GM18499 (cell line): ENCODE results near the gene MDFIC.
"Not testable (repeated sequence)": the region's sequence is repeated elsewhere in the genome, so short reads cannot be mapped to it uniquely, and the experiment has no call there.

ENCODE experiments used
- ATAC-seq: cut with Tn5 transposase; IDR thresholded peaks from one replicate; pipeline ENCODE4 v1.9.1; 2021; ENCODE audit warnings: moderate number of reproducible peaks; ENCODE audit not compliant: insufficient read depth, unreplicated experiment

MDFIC gene, protein sequence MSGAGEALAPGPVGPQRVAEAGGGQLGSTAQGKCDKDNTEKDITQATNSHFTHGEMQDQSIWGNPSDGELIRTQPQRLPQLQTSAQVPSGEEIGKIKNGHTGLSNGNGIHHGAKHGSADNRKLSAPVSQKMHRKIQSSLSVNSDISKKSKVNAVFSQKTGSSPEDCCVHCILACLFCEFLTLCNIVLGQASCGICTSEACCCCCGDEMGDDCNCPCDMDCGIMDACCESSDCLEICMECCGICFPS

DNA sequence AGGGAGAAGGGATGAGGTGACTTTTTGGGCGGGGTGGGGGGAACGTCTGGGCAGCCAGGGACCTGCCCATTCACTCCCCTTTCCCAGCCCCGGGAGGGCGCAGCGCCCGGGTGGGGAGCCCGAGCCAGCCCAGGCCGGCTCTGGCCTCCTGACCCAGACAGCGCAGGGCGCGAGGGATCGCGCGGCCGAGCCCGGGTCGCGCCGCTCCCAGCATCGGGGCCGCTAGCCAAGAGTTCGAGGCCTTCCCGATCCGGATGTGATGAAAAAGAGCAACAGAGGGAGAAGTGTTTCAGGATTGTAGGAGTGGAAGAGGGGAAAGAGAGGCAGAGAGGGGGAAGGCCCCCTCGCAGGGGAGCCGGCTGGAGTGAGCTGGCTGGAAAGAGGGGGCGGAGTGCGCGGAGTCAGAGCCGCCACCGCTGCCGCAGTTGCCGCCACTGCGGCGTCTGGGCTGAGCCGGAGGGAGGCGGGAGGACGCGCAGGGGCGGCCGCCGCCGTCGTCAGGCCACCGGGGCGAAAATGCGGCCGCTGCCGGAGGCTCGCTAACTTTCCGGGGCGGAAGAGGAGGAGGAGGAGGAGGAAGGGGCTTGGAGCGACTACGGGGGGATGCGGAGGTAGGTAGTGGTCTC lies at the start of gene MDFIC:
TSS of gene MDFIC (plus strand) at position 69 of the 626 bp plus-strand sequence. CDS start 940 bp downstream, outside the sequence.
- no peak for ATAC-seq

DNA sequence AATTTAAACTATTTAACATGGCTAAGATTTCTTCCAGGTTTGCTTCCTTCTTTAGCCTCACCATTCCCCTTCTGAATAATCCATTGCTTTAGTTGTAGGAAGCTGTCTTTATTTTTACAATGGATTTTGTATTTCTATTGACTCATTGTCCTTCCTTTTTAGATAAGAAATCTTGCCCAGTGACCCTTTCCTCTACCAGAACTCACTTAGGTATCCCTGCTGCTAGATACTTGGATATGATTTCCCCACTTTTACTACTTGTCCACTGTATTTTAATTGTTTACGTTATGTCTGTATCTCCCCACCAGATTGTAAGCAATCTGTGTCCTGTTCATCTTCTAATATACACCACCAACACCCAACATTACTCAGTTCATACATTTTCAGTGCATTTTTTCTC lies 47.7 kb upstream of the MDFIC start:
- no peak for ATAC-seq

DNA sequence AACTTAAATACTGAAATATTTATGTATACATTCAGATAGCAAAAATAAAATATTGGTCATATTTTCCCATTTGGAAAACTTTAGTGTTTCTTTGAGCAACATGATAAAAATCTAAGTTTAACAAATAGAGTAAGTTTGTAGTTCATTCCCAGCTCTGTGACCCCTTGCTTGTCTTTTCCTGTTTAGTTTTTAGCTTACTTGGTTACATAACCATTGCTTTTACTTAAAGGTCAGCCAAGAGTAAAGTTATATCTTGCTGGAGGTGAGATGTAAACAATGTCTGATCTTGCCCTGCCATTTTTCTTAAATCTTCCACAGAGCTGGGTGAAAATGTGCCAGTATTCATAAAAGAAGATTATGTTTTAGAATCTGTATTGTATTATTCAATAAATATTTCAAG lies 46.7 kb upstream of the MDFIC start:
- no peak for ATAC-seq

DNA sequence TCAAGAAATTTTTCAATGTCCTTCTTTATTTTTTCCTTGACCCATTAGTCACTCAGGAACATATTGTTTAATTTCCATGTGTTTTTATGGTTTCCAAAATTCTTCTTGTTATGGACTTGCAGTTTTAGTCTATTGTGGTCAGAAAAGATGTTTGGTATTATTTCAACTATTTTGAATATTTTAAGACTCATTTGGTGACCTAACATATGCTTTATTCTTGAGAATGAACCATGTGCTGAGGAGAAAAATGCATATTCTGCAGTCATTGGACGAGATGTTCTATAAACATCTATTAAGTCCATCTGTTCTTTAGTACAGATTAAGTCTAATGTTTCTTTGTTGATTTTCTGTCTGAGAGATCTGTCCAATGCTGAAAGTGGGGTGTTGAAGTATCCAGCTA lies 42.3 kb upstream of the MDFIC start:
- no peak for ATAC-seq

DNA sequence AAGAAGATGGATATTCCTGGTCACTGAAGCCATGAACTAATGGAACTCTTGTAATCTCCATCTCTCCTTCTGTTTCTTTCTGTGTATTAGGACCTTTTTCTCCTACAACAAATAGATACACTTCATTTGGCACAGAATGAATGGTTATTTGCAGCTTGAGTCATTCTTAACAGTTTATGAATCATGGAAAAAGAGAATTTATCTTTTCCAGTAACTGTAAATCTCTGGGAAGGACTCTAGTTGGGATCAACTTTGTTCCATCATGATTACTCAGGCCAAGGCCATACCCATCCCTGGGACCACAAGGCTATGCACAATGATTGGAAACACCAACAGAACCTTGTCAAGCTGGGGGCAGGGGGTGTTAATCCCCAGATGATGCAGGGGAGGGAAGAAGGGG lies 36.1 kb upstream of the MDFIC start:
- no peak for ATAC-seq

DNA sequence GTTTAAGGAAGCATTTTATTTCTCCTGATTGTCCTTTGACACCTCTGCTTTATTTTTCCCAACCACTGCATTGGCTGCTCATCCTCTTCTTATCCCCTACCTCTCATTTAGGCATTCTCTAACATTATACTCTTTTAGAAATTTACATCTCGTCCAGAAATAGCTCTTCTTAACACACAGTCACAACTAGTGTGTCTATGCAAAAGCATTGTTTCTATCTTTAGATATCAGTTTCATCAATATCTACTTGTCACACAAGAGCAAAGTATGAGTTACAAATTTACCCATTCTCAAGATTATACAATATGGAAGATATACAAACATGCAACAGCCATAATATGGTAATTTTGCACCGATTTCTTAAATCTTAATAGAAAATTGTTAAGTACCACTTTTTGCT lies 35.7 kb upstream of the MDFIC start:
- ATAC-seq = no peak

DNA sequence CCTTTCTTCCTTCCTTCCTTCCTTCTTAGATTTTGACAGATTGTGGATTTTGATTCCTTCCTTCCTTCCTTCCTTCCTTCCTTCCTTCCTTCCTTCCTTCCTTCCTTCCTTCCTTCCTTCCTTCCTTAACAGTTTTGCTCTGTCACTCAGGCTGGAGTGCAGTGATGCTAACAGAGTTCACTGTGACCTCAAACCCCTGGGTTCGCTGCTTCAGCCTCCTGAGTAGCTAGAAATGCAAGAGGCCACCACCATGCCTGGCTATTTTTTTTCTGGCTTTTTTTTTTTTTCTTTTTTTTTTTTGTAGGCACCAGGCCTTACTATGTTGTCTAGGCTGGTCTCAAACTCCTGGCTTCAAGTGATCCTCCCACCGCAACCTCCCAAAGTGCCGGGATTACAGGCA lies 32.8 kb upstream of the MDFIC start:
- ATAC-seq = not testable (repeated sequence)

DNA sequence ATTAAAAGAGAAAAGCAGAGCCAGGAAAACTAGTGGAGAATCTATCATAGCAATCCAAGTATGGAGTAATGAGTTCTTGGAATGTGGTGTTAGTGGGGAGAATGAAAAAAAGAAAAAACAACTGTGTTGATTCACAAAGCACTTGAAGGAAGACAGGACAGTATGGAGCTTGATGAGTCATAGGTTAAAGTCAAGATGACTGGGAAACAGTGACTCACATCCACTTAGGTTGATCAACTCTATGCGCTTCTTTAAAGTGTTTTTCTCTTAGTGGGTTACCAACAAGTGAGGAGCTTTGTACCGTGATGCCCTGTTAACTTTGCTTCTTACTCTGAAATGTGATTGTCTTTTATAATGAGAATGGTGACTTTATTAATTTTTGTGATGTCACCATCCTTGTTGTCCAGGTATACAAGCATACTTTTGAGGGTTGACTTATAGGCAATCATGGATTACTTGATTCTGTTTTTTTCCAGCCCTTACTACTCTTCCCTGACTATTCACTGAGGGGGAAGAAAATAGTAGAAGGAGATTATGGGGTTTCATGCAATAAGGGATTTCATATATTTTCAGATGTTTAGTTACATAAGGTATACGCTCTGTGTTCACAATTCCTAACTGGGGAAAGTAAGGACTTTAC lies 32.1 kb upstream of the MDFIC start:
- peak; percentile 82 for ATAC-seq

DNA sequence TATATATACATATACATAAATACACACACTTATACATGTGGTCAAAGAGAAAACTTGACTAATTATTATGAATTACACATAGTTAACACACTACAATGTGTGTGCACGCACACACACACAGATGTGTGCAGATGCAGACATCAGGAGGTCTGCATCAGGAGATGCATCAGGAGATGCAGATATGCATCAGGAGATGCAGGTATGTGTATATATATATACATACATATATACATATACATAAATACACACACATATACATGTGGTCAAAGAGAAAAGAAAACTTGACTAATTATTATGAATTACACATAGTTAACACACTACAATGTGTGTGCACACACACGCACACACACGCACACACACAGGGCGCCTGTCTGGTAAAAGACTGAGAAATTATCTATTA lies 31.3 kb upstream of the MDFIC start:
- no peak for ATAC-seq

DNA sequence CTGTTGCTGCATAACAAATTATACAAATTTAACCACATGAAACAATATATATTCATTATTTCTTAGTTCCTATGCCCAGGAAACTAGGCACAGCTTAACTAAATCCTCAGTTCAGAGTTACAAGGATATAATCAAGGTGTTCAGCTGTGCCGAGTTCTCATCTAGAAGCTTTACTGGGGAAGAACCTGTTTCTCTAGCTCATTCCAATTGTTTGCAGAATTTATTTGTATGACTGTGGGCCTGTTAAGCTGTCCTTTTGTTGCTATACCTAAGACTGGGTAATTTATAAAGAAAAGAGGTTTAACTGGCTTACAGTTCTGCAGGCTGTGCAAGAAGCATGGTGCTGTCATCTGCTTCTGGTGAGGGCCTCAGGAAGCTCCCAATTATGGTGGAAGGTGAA lies 21.8 kb upstream of the MDFIC start:
- ATAC-seq = no peak

DNA sequence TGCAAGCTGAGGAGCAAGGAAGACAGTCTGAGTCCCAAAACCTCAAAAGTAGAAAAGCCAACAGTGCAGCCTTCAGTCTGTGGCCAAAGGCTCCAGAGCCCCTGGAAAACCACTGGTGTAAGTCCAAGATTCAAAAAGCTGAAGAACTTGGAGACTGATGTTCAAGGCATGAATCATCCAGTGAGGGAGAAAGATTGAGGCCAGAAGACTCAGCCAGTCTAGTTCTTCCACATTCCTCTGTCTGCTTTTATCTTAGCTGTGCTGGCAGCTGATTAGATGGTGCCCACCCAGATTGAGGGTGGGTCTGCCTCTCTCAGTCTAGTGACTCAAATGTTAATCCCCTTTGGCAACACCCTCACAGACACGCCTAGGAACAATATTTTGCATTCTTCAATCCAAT lies 20.1 kb upstream of the MDFIC start:
- ATAC-seq = no peak

DNA sequence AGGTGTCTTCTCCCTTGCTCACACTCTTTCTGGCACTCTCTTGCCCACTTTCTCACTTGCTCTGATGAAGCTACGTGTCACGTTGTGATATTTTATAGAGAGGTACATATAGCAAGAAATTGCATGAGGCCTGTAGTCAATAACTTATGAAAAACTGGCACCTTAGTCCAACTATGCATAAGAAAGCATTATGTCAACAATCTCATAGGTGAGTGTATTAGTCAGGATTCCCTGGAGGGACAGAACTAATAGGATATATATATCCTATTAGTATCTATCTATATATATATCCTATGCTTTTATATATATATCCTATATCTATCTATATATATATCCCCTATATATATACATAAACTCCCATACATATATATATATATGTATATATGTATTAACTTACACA lies 18.8 kb upstream of the MDFIC start:
- no peak for ATAC-seq

DNA sequence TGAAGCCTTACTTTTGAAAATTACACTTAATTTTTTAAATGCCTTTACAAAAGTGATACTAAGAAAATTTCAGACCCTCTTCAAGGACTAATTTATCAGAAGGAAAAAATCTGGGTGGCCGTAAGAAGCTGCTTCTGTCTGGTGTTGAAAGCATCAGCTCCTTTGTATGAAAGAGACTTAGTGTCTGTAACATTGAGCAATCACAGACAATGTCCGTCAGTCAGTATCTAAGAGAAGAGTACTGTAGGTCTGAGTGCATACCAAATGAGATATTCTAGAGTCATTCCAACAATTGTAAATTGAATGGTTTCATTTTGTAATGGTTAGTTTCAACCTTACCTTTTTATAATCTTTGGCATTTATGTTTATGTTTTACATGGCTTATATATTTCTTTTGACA lies 11.1 kb upstream of the MDFIC start:
- ATAC-seq = no peak

DNA sequence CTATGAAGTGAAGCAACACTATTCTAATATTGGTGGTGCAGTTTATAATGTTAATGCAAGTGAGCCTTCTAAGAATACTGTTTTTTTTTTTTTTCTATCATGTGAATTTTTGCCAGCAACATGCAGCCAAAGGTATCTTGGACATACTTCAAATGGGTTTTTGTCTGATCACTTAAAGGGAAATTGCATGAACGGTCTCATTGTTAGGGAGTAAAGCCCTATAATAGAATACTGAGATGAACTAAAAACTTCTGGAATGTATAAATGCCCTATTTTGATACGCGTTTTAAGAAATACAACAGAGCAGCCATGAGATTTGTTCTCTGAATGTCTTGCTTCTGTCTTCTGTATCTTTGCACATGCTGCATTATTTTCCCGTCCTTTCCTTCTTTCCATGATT lies 10.5 kb upstream of the MDFIC start:
- no peak for ATAC-seq

DNA sequence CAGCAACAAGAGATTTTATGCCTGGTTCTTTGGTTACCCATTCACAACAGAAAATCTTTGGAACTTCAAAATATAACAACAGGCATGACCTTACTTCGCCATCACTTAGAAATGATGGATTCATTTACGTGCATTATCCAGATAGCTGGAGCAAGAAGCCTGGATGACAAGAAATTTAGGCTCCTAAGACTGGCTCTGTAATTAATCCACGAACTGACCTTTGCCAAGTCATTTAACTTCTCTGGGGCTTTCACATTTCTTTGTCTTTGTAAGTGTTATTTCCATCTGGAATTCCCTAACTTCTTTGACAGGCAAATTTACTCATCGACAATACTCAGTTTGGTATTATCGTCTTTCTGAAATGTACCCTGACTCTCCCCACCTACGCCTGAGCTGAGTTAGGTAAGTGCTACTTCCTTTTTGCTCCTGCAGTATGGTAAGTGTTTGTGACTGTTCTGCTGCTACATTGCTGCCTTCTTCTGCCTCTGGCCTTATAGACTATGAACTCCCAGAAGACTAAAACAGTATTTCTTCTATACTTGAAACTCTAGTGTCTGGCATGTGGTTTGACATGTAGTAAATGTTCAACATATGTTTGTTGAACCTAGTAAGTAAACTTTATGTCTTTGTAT lies 5.5 kb upstream of the MDFIC start:
- peak; percentile 89 for ATAC-seq

DNA sequence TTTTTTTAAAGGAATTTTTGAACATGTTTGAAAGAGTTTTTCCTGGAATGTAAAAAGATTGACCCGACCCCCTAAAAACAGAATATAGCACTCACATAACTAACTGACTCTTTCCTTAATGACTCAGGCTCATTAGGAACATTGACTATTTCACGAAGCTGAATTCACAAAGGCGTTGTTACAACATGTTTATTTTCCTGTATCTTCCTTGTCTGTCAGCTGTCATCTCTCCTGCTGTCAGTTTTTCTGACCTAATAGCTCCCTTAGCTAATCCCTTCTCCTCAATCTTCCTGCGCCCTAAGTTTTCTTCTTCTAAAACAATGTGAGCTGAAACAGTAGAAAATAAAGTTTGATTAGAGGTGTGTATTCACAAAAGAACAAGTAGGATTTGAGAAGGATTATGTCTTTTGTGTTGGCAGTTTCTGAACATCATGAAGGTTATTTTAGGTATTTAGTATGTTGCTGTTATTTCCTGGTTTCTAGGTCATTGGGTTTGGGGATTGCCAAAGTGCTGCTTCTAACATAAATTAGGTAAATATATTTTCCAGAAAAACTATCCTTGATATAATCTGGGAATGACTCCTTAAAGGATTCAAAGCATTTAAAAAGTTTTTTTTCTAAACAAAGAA lies 4.6 kb upstream of the MDFIC start:
- ATAC-seq = no peak

DNA sequence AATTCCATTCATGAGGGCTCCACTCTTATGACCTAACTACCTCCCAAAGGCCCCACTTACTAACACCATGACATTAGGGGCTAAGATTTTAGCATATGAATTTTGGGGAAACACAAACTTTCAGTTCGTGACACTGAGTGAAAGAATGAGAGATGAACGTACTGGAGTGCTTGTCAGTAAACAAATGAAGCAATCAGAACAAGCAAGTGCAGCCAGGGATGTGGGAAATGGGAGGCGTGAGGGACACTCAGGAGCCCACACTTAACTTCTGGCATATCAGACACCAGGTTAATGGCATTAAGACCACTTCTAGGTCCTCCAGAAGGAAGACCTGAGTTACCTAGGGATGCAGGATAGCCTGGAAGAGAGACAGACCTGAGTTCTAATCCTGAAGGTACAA lies 2.3 kb upstream of the MDFIC start:
- ATAC-seq = no peak

DNA sequence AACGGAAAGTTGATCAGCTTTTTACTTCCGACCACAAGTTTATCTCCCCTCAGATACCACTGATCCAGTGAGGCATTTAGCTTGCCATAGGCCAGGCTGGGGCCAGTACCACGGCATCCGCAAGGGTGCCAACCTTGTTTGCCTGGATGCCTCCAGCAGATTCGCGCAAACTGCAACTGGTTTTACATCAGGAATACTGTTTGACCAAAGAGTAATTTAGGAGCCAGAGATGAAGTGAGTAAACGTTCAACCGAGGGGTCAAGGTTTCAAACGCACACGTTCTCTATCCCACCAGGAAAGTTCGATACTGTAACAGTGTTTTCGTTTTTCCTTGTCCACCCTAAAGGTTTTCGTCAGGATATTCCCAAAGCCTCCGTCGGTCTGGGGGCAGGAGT lies 266 bp upstream of the MDFIC start:
- no peak for ATAC-seq

DNA sequence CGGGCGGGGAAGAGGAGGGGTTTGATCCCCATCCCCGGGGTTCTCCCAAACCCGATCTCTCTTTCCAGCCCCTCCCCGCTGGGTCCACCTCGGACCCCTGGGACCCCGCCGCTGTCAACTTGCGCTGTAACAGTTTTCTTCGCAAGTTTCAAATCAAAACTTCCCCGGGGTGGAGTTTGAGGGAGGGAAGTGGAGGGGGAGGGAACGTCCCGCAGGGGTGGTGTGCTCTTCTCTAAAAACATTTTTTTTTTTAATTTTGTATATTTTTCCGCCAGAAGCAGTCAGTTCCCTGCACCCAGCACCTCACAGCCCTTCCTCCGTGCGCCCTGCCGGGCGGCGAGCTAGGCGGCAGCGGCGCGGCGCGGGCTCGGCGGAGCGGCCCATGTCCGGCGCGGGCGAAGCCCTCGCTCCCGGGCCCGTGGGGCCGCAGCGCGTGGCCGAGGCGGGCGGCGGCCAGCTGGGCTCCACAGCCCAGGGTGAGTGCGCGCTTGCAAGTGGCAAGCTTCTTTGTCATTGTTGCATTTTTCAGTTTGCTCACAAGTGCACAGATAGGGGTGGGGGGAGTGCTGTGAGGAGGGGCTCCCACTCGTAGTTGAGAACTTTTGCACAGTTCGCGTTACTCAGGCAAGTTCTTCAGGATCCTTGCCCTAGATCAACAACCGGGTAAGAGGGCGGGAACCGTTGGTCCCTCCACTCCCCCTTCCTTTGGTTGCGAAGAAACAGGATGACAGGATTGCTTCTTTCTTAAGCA lies 933 bp downstream of the MDFIC start:
- no peak for ATAC-seq

DNA sequence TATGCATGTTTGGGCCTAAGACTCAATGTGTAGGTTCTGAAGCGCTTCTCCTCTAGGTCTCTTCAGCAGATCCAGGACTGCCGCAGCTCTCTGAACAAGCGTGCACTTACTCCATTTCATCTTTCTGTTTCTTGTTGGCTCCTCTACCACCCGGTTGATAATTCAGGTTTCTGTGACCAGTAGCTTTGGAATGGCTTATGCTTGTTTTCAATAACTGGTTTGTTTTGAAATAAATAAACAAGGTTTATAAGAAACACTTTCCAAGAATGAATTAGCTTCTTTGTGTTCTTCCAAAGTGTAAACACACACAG lies 1.5 kb downstream of the MDFIC start:
- ATAC-seq = no peak
